SK-N-SH treated with all-trans-retinoic acid at 6 μM for 48 hours (cell line): ENCODE measurements around the gene CYP19A1.

Experiments
- CREB5 ChIP-seq: fragments of 250-450 bp; sonication (Bioruptor Pico); IDR thresholded peaks from 2 replicates; pipeline ENCODE4 v1.5.1; 2020; ENCODE audit warnings: low read depth, mild to moderate bottlenecking, moderate library complexity
- CSDC2 ChIP-seq: fragments of 250-450 bp; sonication (Bioruptor Pico); IDR thresholded peaks from 2 replicates; pipeline ENCODE4 v1.5.0; 2020; ENCODE audit warnings: mild to moderate bottlenecking, moderate library complexity
- POU6F1 ChIP-seq: fragments of 250-450 bp; sonication (Bioruptor Pico); IDR thresholded peaks from 2 replicates; pipeline ENCODE4 v1.8.0; 2021; ENCODE audit warnings: low read depth, mild to moderate bottlenecking, moderate library complexity, borderline replicate concordance
- RARB ChIP-seq: fragments of 250-450 bp; sonication (Bioruptor Pico); IDR thresholded peaks from 2 replicates; pipeline ENCODE4 v1.8.0; 2021; ENCODE audit warnings: mild to moderate bottlenecking, moderate library complexity
- TOX ChIP-seq: fragments of 250-450 bp; sonication (Bioruptor Pico); IDR thresholded peaks from 2 replicates; pipeline ENCODE4 v1.8.0; 2021; ENCODE audit warnings: mild to moderate bottlenecking, moderate library complexity, borderline replicate concordance
- TSHZ2 ChIP-seq: fragments of 250-450 bp; sonication (Bioruptor Pico); IDR thresholded peaks from 2 replicates; pipeline ENCODE4 v1.5.0; 2020; ENCODE audit warnings: mild to moderate bottlenecking, moderate library complexity
- ZC3H10 ChIP-seq: fragments of 250-450 bp; sonication (Bioruptor Pico); IDR thresholded peaks from 2 replicates; pipeline ENCODE4 v1.5.1; 2021; ENCODE audit warnings: mild to moderate bottlenecking, moderate library complexity
- ZFP3 ChIP-seq: fragments of 250-450 bp; sonication (Bioruptor Pico); IDR thresholded peaks from 2 replicates; pipeline ENCODE4 v1.5.0; 2020; ENCODE audit warnings: mild to moderate bottlenecking, moderate library complexity
- ZFP30 ChIP-seq: fragments of 450-650 bp; formaldehyde crosslinking; IDR thresholded peaks from 2 replicates; pipeline ENCODE4 v1.5.0; 2022; ENCODE audit warnings: mild to moderate bottlenecking, moderate library complexity

- TF ChIP-seq ZFP3 (CRISPR knock-in tag) (no peak), ZFP30 (CRISPR knock-in tag) (no peak), CSDC2 (CRISPR knock-in tag) (no peak), TOX (CRISPR knock-in tag) (no peak), ZC3H10 (CRISPR knock-in tag) (no peak), RARB (no peak), POU6F1 (CRISPR knock-in tag) (no peak), TSHZ2 (CRISPR knock-in tag) (no peak), CREB5 (CRISPR knock-in tag) (no peak)
Observed at GRCh38 chr15:51186891-51187290, 151.5 kb downstream of the CYP19A1 start.
